A549 (cell line): Measurements from ENCODE around the gene PLD4. TPM values are rescaled to one million over a fixed set of nuclear protein-coding genes. Genes with fewer than 3 reads are reported as not detected.

Experiments used
- ATAC-seq, 2 experiments: fragments of 200-7000 bp in 1 of 2; fragments of >200 bp in 1 of 2; cut with Nextera tagmentation in 1 of 2; cut with Tn5 transposase in 1 of 2; 3 replicates each; pipeline versions ENCODE4 v1.8.0 to v1.9.1; 2018 to 2020; ENCODE audit warnings: mild to moderate bottlenecking in 1 of 2, moderate library complexity in 1 of 2
- CTCF ChIA-PET: fragments of 300-600 bp; sonication (Branson Sonifier 250); formaldehyde crosslinking; extraction: SDS; loops from one replicate; lab custom pipeline; 2021; ENCODE audit warnings: antibody characterized with exemption, inconsistent platforms; lab: Yijun Ruan, JAX
- POLR2A ChIA-PET: fragments of 350-600 bp; formaldehyde crosslinking; extraction: SDS; loops from one replicate; lab custom pipeline; 2021; ENCODE audit warnings: antibody characterized with exemption, inconsistent platforms; lab: Yijun Ruan, JAX
- DNase-seq, 2 experiments: peaks; one replicate each; pipeline versions ENCODE4 v3.0.0 to v3.0.0-alpha.2; 2011 to 2016; ENCODE audit warnings: low read depth in 1 of 2, low spot score in 1 of 2
- FAIRE-seq: peaks from 2 replicates; lab custom pipeline; 2011; peaks lifted over from hg19 to GRCh38; lab: Jason Lieb, UNC
- H3K27ac ChIP-seq, 2 experiments: fragments of >200 bp; sonication (Bioruptor Twin); formaldehyde crosslinking; 3 replicates each; pipeline ENCODE4 v1.5.1; 2016 to 2017
- H3K4me1 ChIP-seq: fragments of >200 bp; sonication (Bioruptor Twin); formaldehyde crosslinking; 3 replicates; pipeline ENCODE4 v1.6.1; 2016
- H3K4me2 ChIP-seq: fragments of >200 bp; sonication (Bioruptor Twin); formaldehyde crosslinking; 3 replicates; pipeline ENCODE4 v1.6.1; 2016
- H3K4me3 ChIP-seq: fragments of >200 bp; sonication (Bioruptor Twin); formaldehyde crosslinking; 3 replicates; pipeline ENCODE4 v1.5.1; 2016
- H3K9me3 ChIP-seq: fragments of >200 bp; sonication (Bioruptor Twin); formaldehyde crosslinking; 3 replicates; pipeline ENCODE4 v1.6.1; 2016
- ATOH8 ChIP-seq: fragments of 250-450 bp; sonication (Bioruptor Pico); IDR thresholded peaks from 2 replicates; pipeline ENCODE4 v1.5.0; 2020; ENCODE audit warnings: low read depth, mild to moderate bottlenecking, moderate library complexity
- CBX2 ChIP-seq: fragments of 200-600 bp; sonication (generic); IDR thresholded peaks from 2 replicates; pipeline ENCODE4 v1.6.1; 2016; ENCODE audit warnings: low read depth, mild to moderate bottlenecking, borderline replicate concordance
- CBX8 ChIP-seq: fragments of 200-600 bp; sonication (generic); IDR thresholded peaks from 2 replicates; pipeline ENCODE4 v1.6.1; 2016
- EHMT2 ChIP-seq: fragments of 200-600 bp; sonication (generic); IDR thresholded peaks from 2 replicates; pipeline ENCODE4 v1.6.1; 2016; ENCODE audit warnings: antibody characterized with exemption, low read depth, mild to moderate bottlenecking, moderate library complexity
- EP300 ChIP-seq, 2 experiments: fragments of >200 bp; sonication (Bioruptor Twin); formaldehyde crosslinking; IDR thresholded peaks; 2 replicates in 1 of 2; 3 replicates in 1 of 2; pipeline ENCODE4 v1.6.1; 2016 to 2017
- HOXB13 ChIP-seq: fragments of 250-450 bp; sonication (Bioruptor Pico); IDR thresholded peaks from 2 replicates; pipeline ENCODE4 v1.5.0; 2020; ENCODE audit warnings: low read depth, mild to moderate bottlenecking, moderate library complexity
- HOXB5 ChIP-seq: fragments of 250-450 bp; sonication (Bioruptor Pico); IDR thresholded peaks from 2 replicates; pipeline ENCODE4 v1.5.0; 2020; ENCODE audit warnings: mild to moderate bottlenecking, moderate library complexity
- JUN ChIP-seq, 2 experiments: fragments of >200 bp; sonication (Bioruptor Twin); formaldehyde crosslinking; IDR thresholded peaks; 2 replicates in 1 of 2; 3 replicates in 1 of 2; pipeline ENCODE4 v1.6.1; 2016 to 2017
- KDM5A ChIP-seq: fragments of 200-600 bp; sonication (generic); IDR thresholded peaks from 2 replicates; pipeline ENCODE4 v1.6.1; 2016; ENCODE audit warnings: antibody characterized with exemption, mild to moderate bottlenecking
- MAX ChIP-seq: IDR thresholded peaks from 2 replicates; pipeline ENCODE4 v1.6.1; 2012
- NPAS2 ChIP-seq: fragments of 250-450 bp; sonication (Bioruptor Pico); IDR thresholded peaks from 2 replicates; pipeline ENCODE4 v1.8.0; 2022; ENCODE audit warnings: mild to moderate bottlenecking, moderate library complexity, borderline replicate concordance
- NR3C1 ChIP-seq: fragments of >200 bp; sonication (Bioruptor Twin); formaldehyde crosslinking; IDR thresholded peaks from 3 replicates; pipeline ENCODE4 v1.6.1; 2017
- POLR2AphosphoS2 ChIP-seq: conservative IDR thresholded peaks from 2 replicates; pipeline ENCODE4 v1.6.1; 2012; ENCODE audit warnings: low read length, improper control_type of control experiment, inconsistent platforms
- RNF2 ChIP-seq: fragments of 200-600 bp; sonication (generic); IDR thresholded peaks from 2 replicates; pipeline ENCODE4 v1.6.1; 2016; ENCODE audit warnings: low read depth, mild to moderate bottlenecking, antibody characterized with exemption, moderate library complexity, borderline replicate concordance
- ZC3H11A ChIP-seq: fragments of 450-650 bp; IDR thresholded peaks from 2 replicates; pipeline ENCODE4 v1.6.1; 2014; ENCODE audit warnings: antibody characterized with exemption, mild to moderate bottlenecking
- ZNF302 ChIP-seq: fragments of 250-450 bp; sonication (Bioruptor Pico); IDR thresholded peaks from 2 replicates; pipeline ENCODE4 v1.9.0; 2021; ENCODE audit warnings: inconsistent platforms, mild to moderate bottlenecking, moderate library complexity
- WGBS: methylation state at CpG from one replicate; pipeline ENCODE4 v1.1.6; 2017; ENCODE audit errors: missing lambda C conversion rate; 5-methylcytosine and 5-hydroxymethylcytosine counted together
- polyA plus RNA-seq, 4 experiments: library from polyadenylated mRNA; depleted of rRNA in 3 of 4; stranded (reverse); fragments of >200 nt; fragmentation: RNase III in 1 of 4; extraction: RNeasy Plus Mini Kit Qiagen cat#74134 plus additional on column Dnase treatment in 1 of 4; gene quantifications; 2 replicates in 3 of 4; 3 replicates in 1 of 4; pipeline ENCODE4 v1.2.3, GENCODE V29; 2011 to 2017
- TF ChIP-seq, protein P1 (sequence below): fragments of >200 bp; sonication (Bioruptor Twin); formaldehyde crosslinking; IDR thresholded peaks from 3 replicates; pipeline ENCODE4 v1.5.1; 2016

The PLD4 gene
- polyA plus RNA-seq, 2 of the 4 experiments (the other 2 are of a cell fraction), result 0.01 TPM

DNA sequence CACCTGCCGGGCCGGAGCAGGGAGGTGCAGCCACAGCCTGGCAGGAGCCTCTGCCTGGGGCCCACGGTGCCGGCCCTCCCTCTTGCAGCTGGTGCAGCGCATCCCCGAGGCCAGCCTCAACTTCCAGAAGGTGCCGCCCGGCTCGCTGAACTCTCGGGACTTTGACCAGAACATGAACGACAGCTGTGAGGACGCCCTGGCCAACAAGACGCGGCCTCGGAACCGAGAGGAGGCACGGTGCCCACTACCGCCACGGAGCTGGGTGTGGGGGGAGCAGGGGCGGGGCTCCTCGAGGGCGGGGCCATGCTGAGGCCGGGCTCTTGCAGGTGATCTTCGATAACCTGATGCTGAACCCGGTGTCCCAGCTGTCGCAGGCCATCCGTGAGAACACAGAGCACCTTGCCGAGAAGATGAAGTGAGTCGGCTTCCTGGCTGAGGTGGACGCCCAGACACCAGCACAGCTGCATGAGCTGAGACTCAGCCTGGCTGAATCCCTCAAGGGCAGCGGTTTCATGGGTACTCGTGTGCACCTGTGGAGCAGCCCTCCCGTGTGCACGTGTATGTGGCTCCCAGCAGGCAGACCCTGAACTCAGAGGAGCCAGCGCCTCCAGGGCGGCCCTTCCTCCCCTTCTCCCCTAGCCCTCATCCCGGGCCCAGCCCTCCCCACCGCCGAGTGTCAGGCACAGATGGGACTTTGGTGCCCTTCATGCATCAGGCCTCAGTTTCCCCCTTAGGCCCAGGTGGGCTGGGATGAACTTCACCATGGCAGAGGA, 31.1 kb upstream of the PLD4 start:
- no peak overlapping the region for H3K27ac ChIP-seq
- H3K9me3 ChIP-seq, result no peaks in the 10 kb centered on the region
- no peak overlapping the region for H3K4me3 ChIP-seq
- ChIA-PET POLR2A (interaction anchor here (1.3 kb wide), 1 partner anchor 17 kb away, joined by 3 read pairs; no protein-coding TSS in a partner anchor), CTCF (interaction anchor here (1.1 to 3.9 kb wide), 11 partner anchors 12 to 193 kb away, joined by 3 to 40 read pairs (median 5); no protein-coding TSS in a partner anchor)
- 84% methylated on average over 36 of the region's 39 CpGs for WGBS
- no peak for TF ChIP-seq NPAS2 (CRISPR knock-in tag)
- no peak for TF ChIP-seq RNF2
- no peak for TF ChIP-seq JUN (IDR thresholded peaks at IDR 0.05)
- no peak for TF ChIP-seq NR3C1
- no peak for TF ChIP-seq POLR2AphosphoS2
- TF ChIP-seq KDM5A, result no peak
- TF ChIP-seq HOXB5 (CRISPR knock-in tag), result no peak
- no peak for TF ChIP-seq EHMT2
- TF ChIP-seq CBX2, result no peak
- TF ChIP-seq ZC3H11A, result no peak
- TF ChIP-seq MAX, result no peak
- TF ChIP-seq ATOH8 (CRISPR knock-in tag), result no peak
- TF ChIP-seq HOXB13, result no peak
- TF ChIP-seq CBX8, result no peak
- H3K4me1 ChIP-seq, result peaks cover 15% of the 10 kb centered on the region
- DNase-seq, result no peak
- H3K4me2 ChIP-seq, result no peak overlapping the region
- 0 out of 6 replicates have a peak, but pooled peaks of 1 of the 2 experiments have one; percentile 9 for ATAC-seq
- no peak for FAIRE-seq

GRCh38 chr14:104894331-104895206, 30.1 kb upstream of the PLD4 start:
- ATAC-seq, result 0 out of 6 replicates have a peak, but pooled peaks of 1 of the 2 experiments have one; percentile 11
- Histone ChIP-seq H3K4me3 (no peak overlapping the region), H3K27ac (no peak overlapping the region), H3K4me1 (peaks cover 15% of the 10 kb centered on the region), H3K9me3 (no peaks in the 10 kb centered on the region), H3K4me2 (no peak overlapping the region)
- FAIRE-seq, result no peak
- no peak for DNase-seq
- CTCF ChIA-PET, result interaction anchor here (1.5 to 3.9 kb wide), 12 partner anchors 8 to 192 kb away, joined by 4 to 40 read pairs (median 15); no protein-coding TSS in a partner anchor
- POLR2A ChIA-PET, result interaction anchor here (1.3 kb wide), 1 partner anchor 18 kb away, joined by 3 read pairs; no protein-coding TSS in a partner anchor
- WGBS, result 91% methylated on average over 27 of the region's 30 CpGs
- TF ChIP-seq ZNF302 (CRISPR knock-in tag), result no peak
- no peak for TF ChIP-seq EP300 (IDR thresholded peaks at IDR 0.05)
- TF ChIP-seq, protein P1, sequence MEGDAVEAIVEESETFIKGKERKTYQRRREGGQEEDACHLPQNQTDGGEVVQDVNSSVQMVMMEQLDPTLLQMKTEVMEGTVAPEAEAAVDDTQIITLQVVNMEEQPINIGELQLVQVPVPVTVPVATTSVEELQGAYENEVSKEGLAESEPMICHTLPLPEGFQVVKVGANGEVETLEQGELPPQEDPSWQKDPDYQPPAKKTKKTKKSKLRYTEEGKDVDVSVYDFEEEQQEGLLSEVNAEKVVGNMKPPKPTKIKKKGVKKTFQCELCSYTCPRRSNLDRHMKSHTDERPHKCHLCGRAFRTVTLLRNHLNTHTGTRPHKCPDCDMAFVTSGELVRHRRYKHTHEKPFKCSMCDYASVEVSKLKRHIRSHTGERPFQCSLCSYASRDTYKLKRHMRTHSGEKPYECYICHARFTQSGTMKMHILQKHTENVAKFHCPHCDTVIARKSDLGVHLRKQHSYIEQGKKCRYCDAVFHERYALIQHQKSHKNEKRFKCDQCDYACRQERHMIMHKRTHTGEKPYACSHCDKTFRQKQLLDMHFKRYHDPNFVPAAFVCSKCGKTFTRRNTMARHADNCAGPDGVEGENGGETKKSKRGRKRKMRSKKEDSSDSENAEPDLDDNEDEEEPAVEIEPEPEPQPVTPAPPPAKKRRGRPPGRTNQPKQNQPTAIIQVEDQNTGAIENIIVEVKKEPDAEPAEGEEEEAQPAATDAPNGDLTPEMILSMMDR, result 0 out of 3 replicates have a peak, but pooled peaks have one; percentile 11
